Measurements from ENCODE around the gene STX18. TPM values are rescaled to one million over a fixed set of nuclear protein-coding genes. Genes with fewer than 3 reads are reported as not detected.

Gene STX18
- total and polyA plus RNA-seq, 2 of the 13 experiments (the other 11 are each of a cell fraction or from before 2014, with no cell fraction given), result 23.9 to 37.1 TPM

GRCh38 chr4:4549534-4549933 lies 7.7 kb upstream of the STX18 start:
- H3K9ac ChIP-seq (ENCODE audit: insufficient read depth, low read depth, low read length), result no peak overlapping the region
- no peak for ATAC-seq
- peaks cover 6 to 15% of the 10 kb centered on the region in 2 experiments; a peak in 4 of 5 replicates for H3K36me3 ChIP-seq (replicated peaks in 1 of 2; ENCODE audit: control insufficient read depth in 1 of 2, insufficient read depth in 2 of 2, low read length in 2 of 2)
- ChIA-PET CTCF (ENCODE audit: low intra/inter-chr PET ratio, low total read pairs) (no interaction called here), POLR2A (no interaction called here)
- FAIRE-seq, result no peak
- no peaks in the 10 kb centered on the region for H3K27me3 ChIP-seq (ENCODE audit: control insufficient read depth in 1 of 2, insufficient read depth in 2 of 2, low read length in 2 of 2)
- TF ChIP-seq NFRKB (IDR thresholded peaks at IDR 0.05) (no peak), RBFOX2 (IDR thresholded peaks at IDR 0.05; ENCODE audit: low read depth, low read length) (no peak), SATB2 (CRISPR knock-in tag; IDR thresholded peaks at IDR 0.05) (no peak), ZNF354B (CRISPR knock-in tag; IDR thresholded peaks at IDR 0.05) (no peak), MYC (CRISPR knock-in tag; IDR thresholded peaks at IDR 0.05; ENCODE audit: borderline replicate concordance) (no peak), ZBTB42 (CRISPR knock-in tag; IDR thresholded peaks at IDR 0.05) (no peak), MEF2D (CRISPR knock-in tag; IDR thresholded peaks at IDR 0.05) (no peak), ZNF577 (CRISPR knock-in tag; IDR thresholded peaks at IDR 0.05; ENCODE audit: borderline replicate concordance, low read depth) (no peak), RFX1 (IDR thresholded peaks at IDR 0.05) (no peak), ETV5 (CRISPR knock-in tag; IDR thresholded peaks at IDR 0.05; ENCODE audit: borderline replicate concordance) (no peak), HMGA1 (CRISPR knock-in tag; conservative IDR thresholded peaks at IDR 0.05) (no peak), HMG20B (CRISPR knock-in tag; conservative IDR thresholded peaks at IDR 0.05) (no peak), ZNF777 (CRISPR knock-in tag; IDR thresholded peaks at IDR 0.05) (no peak), MXI1 (IDR thresholded peaks at IDR 0.05; ENCODE audit: borderline replicate concordance, low read depth, low read length) (no peak)
- H3K79me2 ChIP-seq (ENCODE audit: insufficient read depth, low read length), result no peaks in the 10 kb centered on the region
- H3K9me3 ChIP-seq (ENCODE audit: low read length), result no peaks in the 10 kb centered on the region
- BruUV-seq (replicated peaks), result no TSS peak
- in situ Hi-C loops (cut with HindIII; ENCODE audit: extremely low pct_ligation_motif_present, low pct_unique_long_range_greater_than_20kb), result no loop called here
- no peak overlapping the region for H3K4me2 ChIP-seq (ENCODE audit: low read depth, low read length)
- DNase-seq (ENCODE audit: low spot score), result no peak
- 100% methylated on average over 1 of the region's 1 CpG for WGBS (ENCODE audit: low lambda C conversion rate)
- H3K27ac ChIP-seq (ENCODE audit: extremely low read length, insufficient read depth, low read length), result no peak overlapping the region
- H3K4me3 ChIP-seq (replicated peaks in 1 of 3; ENCODE audit: insufficient read depth in 1 of 3, low read depth in 2 of 3, low read length in 3 of 3), result no peak overlapping the region
- peaks cover 13% of the 10 kb centered on the region for H3K4me1 ChIP-seq (ENCODE audit: insufficient read depth, low read length)
- no peaks in the 10 kb centered on the region for H4K20me1 ChIP-seq (ENCODE audit: insufficient read depth, low read length)
- no peak overlapping the region for H2AFZ ChIP-seq (ENCODE audit: low read length)
- intact Hi-C loops (cut with micrococcal nuclease; ENCODE audit: unreplicated experiment), result loop anchor here (10.0 kb wide), 1 partner anchor 315 kb away; no protein-coding TSS in a partner anchor

Data from HepG2 (cell line).